Measurements from ENCODE around the gene LGR4.
"Not testable (repeated sequence)": the region's sequence is repeated elsewhere in the genome, so short reads cannot be mapped to it uniquely, and the experiment has no call there.

GRCh38 chr11:27322196-27322595 is 150.4 kb downstream of the LGR4 start:
- TF ChIP-seq EZH2phosphoT487 (IDR thresholded peaks at IDR 0.05; ENCODE audit: borderline replicate concordance, low read depth, low read length), result not testable (repeated sequence)
- TF ChIP-seq, protein P1, sequence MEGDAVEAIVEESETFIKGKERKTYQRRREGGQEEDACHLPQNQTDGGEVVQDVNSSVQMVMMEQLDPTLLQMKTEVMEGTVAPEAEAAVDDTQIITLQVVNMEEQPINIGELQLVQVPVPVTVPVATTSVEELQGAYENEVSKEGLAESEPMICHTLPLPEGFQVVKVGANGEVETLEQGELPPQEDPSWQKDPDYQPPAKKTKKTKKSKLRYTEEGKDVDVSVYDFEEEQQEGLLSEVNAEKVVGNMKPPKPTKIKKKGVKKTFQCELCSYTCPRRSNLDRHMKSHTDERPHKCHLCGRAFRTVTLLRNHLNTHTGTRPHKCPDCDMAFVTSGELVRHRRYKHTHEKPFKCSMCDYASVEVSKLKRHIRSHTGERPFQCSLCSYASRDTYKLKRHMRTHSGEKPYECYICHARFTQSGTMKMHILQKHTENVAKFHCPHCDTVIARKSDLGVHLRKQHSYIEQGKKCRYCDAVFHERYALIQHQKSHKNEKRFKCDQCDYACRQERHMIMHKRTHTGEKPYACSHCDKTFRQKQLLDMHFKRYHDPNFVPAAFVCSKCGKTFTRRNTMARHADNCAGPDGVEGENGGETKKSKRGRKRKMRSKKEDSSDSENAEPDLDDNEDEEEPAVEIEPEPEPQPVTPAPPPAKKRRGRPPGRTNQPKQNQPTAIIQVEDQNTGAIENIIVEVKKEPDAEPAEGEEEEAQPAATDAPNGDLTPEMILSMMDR (conservative IDR thresholded peaks at IDR 0.05; ENCODE audit: low read length), result not testable (repeated sequence)

Data from OCI-LY7 (cell line).